Measurements from ENCODE around the gene SERPINB13.
"Not testable (repeated sequence)": the region's sequence is repeated elsewhere in the genome, so short reads cannot be mapped to it uniquely, and the experiment has no call there.

The SERPINB13 gene

DNA sequence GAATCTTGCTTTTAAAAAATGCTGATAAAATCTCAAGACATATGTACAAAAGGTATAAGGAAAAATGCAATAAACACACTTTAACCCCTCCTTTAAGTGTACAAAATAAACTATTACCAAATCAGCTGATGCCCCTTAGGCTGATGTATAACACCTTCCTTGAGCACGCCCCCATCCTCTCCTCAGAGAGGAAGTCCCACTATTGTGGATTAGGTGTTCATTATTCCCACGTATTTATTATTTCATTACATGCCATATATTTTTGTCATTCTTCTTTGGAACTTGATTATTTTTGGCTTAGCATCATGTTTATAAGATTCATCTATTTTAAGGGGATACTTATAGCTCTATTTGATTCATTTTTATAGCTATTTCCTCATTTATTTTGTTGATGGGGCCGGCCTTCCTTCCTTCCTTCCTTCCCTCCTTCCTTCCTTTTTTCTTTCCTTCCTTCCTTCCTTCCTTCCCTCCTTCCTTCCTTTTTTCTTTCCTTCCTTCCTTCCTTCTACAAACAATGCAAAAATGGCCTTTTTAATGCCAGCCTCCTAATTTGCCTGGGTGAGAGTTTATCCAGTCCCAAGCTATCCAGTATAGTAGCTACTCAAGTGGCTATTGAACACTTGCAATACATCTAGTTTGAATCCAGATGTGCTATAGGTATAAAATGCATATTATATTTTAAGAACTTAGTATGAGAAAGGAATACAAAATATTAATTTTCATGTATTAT is 4.0 kb downstream of the SERPINB13 start:
- DNase-seq (ENCODE audit: low read depth), result no peak

DNA sequence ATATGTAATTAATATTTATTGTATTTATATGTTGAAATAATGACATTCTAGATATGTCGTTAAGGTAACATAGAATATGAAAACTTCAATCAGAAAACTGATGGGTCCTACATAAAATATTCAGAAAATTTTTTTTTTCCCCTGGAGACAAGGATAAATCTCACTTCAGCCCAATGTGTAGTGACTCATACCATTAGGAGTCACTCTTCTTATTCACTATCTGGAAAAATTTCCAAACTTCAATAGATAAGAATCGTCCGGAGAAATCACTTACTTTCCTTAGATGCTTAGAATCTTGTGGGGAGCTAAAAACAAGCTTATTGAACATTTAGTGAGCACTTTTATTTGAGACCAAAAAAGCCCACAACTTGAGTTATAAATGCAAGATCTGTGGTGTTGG is 4.6 kb downstream of the SERPINB13 start:
- peak; percentile 43 for DNase-seq (ENCODE audit: low read depth)

DNA sequence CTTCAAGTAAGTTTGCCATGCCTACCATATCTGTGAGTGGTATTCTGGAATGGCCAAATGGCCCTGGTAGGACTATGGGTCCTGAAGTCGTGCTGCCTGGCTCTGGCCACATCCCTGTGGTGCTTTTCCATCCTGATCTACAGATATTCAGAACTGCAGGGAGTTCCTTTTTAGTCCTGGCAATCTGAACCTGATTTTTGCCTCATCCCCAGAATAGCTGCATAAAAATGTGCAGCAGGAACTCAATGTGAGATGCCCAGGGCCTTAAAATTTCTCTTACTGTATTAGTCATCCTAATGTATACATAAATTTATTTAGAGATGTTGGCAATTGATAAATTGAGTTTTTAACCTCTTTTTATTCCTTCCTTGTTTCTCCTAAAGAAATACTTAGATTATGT is 5.3 kb downstream of the SERPINB13 start:
- no peak for DNase-seq (ENCODE audit: low read depth)

DNA sequence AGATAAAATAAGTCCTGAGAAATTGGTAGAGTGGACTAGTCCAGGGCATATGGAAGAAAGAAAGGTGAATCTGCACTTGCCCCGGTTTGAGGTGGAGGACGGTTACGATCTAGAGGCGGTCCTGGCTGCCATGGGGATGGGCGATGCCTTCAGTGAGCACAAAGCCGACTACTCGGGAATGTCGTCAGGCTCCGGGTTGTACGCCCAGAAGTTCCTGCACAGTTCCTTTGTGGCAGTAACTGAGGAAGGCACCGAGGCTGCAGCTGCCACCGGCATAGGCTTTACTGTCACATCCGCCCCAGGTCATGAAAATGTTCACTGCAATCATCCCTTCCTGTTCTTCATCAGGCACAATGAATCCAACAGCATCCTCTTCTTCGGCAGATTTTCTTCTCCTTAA is 9.8 kb downstream of the SERPINB13 start:
- DNase-seq (ENCODE audit: low read depth), result no peak

DNA sequence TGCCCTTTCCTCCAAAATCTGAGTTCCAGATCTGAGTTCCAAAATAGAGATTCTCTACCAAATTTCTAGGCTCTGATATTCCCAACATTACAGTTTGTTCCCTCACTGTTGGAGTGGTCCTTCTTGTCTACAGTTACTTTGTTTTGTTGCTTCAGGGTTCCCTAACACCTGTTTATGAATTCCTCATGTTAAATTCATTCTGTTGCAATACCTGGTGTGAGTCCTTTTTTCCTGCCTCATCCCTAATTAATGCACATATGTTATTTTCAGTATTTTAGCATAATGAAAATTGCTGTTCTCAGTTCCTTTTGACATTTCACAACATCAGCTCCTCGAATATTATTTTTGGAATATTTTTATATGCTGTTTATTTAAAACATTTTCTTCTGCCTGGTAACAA is 16.2 kb downstream of the SERPINB13 start:
- DNase-seq (ENCODE audit: low read depth), result no peak

DNA sequence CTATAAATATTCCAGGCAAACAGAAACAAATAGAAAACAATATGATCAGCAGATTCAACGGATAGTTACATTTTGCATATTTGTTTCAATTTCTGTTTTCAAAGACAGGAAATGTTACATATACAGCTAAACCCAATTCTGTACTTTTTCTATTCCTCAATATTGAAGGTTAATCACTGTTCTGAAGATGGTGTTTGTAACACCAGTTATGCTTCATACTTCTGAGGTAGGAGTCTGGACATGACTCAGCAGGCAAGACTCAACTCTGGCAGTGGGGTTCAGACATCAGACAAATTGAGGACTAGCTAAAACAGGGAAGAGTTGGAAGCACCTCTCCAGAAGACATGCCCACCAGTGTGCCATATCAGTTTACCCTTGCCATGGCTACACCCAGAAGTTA is 16.6 kb downstream of the SERPINB13 start:
- DNase-seq (ENCODE audit: low read depth), result peak; percentile 36

DNA sequence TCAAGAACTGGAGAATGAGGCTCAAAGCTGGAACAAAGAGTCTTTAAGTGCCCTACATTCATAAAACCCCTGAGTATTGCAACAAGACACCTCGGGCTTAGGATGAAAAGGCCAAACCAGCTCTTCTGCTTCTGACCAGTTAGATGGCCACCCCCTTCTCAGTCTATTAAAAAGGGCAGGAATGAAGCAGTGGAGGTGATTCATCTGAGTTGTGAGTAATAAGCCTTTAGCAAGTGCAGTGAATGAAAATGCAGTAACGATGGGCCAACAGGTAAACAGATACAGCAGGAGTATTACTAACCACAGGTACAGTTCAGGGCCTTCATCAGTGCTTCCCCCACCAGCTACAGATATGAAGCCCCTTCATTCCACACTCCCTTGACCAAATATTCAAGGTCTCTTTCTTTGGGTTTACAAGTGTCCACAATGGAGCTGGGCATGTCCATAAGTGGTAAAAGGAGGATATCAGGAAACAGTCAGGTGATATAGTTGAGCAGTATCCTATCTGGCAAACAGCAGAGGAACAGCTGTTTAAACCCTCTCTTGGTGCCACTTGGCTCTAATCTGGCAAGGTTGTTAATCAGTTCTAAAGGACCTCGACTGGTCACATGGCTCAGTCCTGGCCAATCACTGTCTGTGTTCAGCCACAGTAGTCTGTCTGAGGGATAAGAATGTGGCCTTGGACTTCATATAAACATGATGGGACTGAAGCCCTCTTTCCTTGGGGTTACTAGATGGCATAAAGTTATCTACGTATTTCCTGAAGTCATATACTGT is 17.8 kb downstream of the SERPINB13 start:
- peak; percentile 33 for DNase-seq (ENCODE audit: low read depth)

DNA sequence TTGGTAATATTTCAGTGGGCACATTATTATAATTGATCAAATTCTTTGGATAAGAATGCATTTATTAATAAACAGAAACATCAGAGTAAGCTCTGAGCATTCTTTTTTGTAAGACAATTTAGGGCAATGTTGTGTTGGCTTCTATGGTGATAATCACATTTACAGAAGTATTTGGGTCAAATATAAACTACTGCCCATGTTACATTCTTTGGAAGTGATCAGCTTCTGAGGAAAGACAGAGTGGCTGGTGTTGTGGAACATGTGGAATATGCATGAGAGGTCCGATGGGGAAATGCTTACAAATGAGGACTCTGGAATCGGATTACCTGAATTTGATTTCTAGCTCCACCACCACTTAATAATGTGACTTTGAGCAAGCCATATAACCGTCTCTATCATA is 19.4 kb downstream of the SERPINB13 start:
- DNase-seq (ENCODE audit: low read depth), result peak; percentile 16

DNA sequence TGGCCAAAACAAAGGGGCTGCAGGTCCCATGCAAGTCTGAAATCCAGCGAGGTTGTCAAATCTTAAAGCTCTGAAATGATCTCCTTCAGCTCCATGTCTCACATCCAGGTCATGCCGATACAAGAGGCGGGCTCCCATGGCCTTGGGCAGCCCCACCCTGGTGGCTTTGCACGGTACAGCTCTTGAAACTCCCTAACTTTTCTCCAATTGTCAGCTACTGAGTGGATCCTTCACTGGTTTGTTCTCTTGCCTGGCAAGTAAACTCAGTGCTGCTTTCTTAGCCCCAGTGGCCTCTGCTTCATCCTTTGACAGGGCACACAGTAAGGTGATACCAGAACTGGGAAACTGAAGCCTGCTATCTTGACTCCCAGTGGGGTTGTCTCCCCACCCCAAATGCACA is 26.3 kb downstream of the SERPINB13 start:
- no peak for DNase-seq (ENCODE audit: low read depth)

DNA sequence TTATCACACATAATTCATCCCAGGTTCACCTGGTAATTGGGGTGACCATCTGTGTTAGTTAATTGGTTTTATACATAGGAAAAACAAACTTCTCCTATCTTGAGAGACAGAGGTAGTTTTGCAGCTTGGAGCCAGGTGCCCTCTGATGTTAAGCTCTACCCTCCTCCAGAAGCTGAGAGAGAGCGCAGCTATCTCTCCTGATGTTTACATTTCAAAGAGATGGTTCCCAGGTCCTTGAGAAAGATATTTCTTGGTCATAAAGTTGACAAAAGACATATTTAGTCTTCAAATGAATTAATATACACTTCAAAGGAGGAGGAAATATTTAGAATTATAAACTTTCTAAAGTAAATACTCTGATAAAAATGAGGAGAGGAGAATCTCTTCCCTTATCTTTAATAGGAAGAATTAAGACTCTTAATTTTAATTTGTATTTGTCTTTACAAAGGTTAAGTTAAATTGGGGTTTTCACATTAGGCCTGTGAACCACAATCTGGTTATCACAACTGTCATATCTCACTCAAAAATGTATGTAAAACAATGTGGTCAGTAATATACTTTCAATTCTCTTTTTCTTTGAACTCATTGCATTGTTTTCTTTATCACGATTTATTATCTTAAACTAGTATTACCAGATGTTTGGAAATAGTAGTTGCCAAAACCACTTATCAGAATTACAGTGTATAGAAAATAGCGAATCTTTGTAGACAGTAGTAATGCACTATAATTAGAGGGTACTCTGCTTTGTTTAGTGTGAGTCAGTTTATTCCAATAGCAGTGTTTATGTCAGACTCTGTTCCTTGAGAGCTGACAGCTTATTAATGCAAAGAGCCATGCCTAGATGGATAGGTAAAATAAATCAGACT is 30.1 kb downstream of the SERPINB13 start:
- no peak for DNase-seq (ENCODE audit: low read depth)

DNA sequence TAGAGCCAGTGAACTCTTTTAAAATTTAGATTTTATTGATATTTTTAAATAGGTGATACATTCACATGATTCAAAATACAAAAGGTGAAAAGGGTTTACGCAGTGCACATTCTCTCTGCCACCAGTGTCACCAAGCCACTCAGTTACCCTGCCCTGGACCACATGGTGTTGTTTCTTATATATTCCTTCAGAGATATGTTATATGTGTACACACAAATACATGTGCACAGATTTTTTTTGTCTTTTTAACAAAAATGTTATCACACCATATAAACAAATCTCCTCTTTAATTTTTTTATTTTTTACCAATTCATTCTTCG is 30.7 kb downstream of the SERPINB13 start:
- no peak for DNase-seq (ENCODE audit: low read depth)

DNA sequence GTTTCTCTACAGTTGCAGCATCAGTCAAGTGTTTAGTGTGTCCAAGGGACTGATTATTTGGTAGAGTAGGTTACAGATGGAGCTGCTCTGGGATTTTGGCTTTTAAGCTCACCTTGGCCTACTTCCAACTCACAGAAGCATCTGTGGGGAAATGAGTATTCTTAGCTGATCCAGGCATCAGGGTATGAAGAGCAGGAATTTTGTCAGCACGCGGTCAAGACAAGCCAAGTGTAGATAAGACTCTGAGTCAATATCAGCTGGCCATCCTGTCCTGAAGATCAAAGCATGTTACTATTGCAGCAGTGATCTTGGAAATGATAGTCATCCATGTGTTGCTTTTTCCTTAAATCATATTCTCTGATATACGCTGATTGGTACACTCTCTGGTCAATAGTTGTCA is 32.5 kb downstream of the SERPINB13 start:
- peak; percentile 44 for DNase-seq (ENCODE audit: low read depth)

DNA sequence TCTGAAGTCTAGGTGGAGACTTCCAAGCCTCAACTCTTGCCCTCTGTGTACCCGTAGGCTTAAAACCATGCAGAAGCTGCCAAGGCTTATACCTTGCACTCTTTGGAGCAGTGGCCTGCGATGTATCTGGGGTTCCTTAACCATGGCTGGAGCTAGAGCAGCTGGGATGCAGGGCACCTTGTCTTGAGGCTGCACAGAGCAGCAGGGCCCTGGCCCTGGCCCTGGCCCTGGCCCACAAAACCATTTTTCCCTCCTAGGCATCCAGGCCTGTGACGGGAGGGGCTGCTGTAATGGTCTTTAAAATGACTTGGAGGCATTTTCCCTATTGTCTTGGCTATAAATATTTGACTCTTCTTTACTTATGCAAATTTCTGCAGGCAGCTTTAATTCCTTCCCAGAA is 37.7 kb downstream of the SERPINB13 start:
- DNase-seq (ENCODE audit: low read depth), result no peak

DNA sequence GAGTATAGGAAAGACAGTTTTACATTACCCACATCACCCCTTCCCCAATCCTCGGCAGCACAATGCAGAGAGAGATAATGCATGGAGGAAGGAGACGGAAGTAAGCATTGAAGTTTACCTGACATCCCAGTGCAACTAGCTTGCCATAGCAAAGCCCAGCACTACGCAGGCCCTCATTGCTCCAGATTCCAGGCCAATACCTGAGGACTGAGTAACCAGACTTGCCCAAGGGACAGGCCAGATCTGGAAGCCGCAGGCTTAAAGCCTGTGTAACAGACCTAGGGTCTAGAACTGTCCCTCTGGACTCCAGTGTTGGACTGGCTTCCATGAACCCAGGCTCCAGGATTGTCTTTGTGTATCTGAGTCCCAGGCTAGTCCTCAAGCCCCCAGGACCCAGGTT is 39.3 kb downstream of the SERPINB13 start:
- no peak for DNase-seq (ENCODE audit: low read depth)

DNA sequence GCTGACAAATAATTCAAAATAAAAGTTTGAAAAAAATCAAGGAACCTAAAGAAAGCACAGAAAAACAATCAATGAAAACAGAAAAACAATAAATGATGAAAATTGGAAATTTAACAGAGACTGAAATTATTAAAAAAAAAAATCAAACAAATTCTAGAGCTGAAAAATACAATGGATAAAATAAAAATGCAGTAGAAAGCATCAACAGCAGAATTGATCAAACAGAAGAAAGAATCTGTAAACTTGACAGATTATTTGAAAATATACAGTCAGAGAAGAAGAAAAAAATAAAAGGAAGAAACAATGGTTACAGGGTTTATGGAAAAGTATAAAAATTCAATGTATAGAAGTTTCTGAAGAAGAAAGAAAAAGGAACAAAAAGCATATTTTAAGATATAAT is 40.7 kb downstream of the SERPINB13 start:
- no peak for DNase-seq (ENCODE audit: low read depth)

DNA sequence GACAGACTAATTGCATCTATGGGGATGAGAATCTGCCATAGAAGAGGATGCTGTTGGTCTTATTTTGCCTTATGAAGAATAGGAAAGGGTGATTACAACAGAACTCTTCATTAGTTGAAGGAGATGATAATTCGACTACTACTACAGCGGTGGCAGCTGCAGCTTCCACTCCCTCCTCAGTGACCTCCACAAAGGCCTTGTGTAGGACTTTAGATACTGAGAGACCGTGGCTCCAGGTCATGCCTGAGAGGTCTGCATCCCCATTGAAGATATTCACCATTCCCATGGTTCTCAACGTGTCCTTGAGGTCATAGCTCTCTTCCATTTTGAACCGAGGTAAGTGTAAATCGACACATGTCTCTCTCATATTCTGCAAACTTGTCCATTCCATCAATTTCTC is 50.6 kb downstream of the SERPINB13 start:
- no peak for DNase-seq (ENCODE audit: low read depth)

DNA sequence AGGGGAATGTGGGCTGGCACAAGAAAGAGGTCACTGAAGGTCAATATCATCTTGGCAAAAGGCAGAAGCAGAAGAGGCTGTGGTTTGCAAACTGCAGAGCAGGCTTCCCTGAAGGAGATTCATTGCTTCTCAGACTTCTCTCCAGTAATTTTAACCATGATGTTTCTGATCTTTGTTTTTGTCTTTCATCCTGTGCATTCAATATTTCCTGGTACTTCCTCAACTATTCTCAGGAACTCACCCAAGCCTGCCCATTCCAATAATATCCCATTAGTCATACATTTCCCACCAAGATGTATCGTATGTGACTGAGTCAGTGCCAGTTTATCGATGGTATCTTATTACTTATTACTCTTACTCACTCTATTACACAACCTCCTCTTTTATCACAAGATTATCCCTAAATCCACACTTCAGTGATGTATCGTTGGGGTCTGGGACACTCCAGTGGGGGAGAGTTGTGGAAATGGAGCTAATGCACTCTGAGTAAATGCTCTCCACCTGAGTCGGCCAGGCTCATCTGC is 54.1 kb downstream of the SERPINB13 start:
- DNase-seq (ENCODE audit: low read depth), result peak; percentile 31

DNA sequence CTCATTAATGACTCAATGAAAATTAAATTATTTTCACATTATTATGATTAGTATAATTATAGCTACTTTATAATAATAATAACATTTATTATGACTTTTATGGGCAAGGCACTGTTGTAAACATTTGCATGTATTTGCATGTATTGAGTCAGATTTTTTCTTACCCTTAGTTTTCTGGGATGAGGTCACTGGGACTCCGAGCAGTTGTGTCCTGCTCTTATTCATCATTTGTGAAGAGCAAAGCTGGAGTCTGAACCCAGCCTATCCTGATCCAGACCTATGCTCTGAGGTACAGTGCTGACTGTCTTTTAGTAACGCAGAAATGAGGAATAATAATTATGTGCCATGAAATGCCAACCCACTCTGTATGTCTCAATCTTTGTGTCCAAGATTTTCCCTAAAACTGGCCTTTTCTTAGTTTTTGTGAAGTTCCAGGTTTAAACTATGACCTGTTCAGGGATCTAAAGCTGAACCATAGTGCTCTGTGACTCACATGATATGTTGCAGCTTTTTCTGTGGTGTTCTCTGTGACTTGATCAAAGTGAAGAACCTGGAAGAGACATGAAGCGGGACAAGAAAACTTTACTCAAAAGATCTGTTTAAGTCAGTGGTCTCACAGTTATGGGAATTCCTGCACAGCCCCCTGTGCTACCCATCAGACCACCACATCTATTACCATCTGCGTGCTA is 55.7 kb downstream of the SERPINB13 start:
- DNase-seq (ENCODE audit: low read depth), result not testable (repeated sequence)

DNA sequence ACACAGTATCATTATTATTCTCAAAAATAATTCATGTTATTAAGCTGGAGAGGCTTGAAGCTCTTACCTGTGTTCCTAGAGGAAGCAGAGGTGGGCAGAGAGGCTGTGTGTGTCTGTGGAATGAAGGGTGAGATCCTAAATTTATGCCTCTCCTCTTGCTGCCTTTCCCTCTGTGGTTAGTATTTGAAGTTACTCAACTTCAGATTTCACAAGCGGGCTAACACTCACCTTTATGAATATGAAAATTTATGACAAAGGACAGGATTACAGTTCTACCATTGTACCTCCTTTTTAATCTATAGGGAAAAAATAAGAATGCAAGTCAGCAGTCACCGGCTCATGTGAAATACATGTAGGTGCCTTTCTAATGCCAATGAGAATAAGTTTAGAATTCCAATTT is 57.0 kb downstream of the SERPINB13 start, which contains the start of gene SERPINB4:
Gene SERPINB4, minus strand, starts transcription at position 115 of the 400 bp plus-strand sequence. CDS start 679 bp downstream, outside the sequence.
- not testable (repeated sequence) for DNase-seq (ENCODE audit: low read depth)

DNA sequence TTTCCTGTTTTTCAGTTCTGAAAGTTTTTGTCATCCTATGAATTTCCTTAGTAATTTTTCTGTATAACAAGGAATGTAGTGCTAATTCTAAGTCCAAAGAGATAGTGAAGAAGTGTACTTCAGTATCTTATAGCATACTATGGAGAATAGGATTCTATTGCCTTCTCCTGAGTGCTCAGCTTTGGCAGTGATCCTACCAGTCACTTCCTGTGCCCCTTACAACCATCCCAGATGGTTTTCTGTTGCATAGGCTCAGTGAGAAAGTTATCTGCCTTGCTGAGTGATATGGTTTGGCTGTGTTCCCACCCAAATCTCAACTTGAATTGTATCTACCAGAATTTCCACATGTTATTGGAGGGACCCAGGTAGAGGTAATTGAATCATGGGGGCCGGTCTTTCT is 57.6 kb downstream of the SERPINB13 start:
- DNase-seq (ENCODE audit: low read depth), result not testable (repeated sequence)

DNA sequence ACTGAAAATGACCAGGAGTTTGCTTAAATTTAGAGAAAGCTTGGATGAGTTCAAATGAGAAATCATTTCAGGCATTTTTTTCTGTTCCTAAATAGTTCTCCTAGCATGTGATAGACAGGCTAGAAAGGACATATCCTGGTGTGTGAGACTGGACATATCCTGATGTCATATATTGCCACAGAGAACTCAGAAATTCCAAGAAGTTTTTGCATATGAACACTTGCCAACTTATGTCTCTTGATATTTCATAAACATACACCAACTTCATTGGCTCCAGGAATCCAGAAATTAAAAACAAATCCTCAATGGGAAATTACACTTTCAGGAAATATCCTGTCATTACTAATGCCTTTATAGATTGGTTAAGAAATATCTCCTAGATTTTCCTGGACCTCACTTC is 59.8 kb downstream of the SERPINB13 start:
- DNase-seq (ENCODE audit: low read depth), result peak; percentile 27

DNA sequence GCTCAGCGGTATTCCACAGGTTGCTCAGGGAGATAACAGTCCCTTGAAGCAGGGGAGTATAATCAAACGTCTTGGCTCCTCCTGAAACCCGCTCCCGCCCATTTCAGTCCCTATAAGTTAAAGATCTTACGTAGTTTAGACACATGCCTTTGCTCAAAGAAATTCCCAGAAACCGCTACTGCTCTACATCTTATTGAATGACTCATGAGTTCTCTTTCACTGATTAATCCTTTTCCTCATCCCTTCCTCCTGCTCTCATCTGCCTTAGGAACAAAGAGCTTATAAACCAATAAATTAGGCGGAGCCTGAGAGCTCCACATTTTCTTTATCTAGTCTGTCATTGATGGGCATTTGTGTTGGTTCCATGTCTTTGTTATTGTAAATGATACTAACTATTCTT is 61.1 kb downstream of the SERPINB13 start:
- peak; percentile 75 for DNase-seq (ENCODE audit: low read depth)
